ENCODE results near the gene ARL15.

Gene ARL15

GRCh38 chr5:54117957-54118356, 192.4 kb downstream of the ARL15 start:
- in situ Hi-C loops (cut with HindIII; ENCODE audit: low pct_ligation_motif_present, low sequenced_read_pairs): no loop called here
- no peak overlapping the region for H3K27ac ChIP-seq

GRCh38 chr5:54115735-54116403, 194.5 kb downstream of the ARL15 start:
- Histone ChIP-seq H3K27me3 (replicated peaks) (no peaks in the 10 kb centered on the region), H3K27ac (no peak overlapping the region), H3K36me3 (replicated peaks) (no peaks in the 10 kb centered on the region), H3K4me3 (ENCODE audit: low read depth, low read length) (no peak overlapping the region)
- no peak for DNase-seq
- no peak for TF ChIP-seq CTCF (IDR thresholded peaks at IDR 0.05; ENCODE audit: low read depth, low read length, missing control alignments)
- in situ Hi-C loops (cut with HindIII; ENCODE audit: low pct_ligation_motif_present, low sequenced_read_pairs): no loop called here

More at GRCh38 chr5:54117957-54118356, 192.4 kb downstream of the ARL15 start:
- H3K36me3 ChIP-seq (replicated peaks): no peaks in the 10 kb centered on the region
- no peak for DNase-seq
- no peak for TF ChIP-seq CTCF (IDR thresholded peaks at IDR 0.05; ENCODE audit: low read depth, low read length, missing control alignments)
- no peaks in the 10 kb centered on the region for H3K27me3 ChIP-seq (replicated peaks)
- no peak overlapping the region for H3K4me3 ChIP-seq (ENCODE audit: low read depth, low read length)

GRCh38 chr5:54113060-54113459, 197.3 kb downstream of the ARL15 start:
- H3K27ac ChIP-seq: no peak overlapping the region
- no peak for TF ChIP-seq CTCF (IDR thresholded peaks at IDR 0.05; ENCODE audit: low read depth, low read length, missing control alignments)
- no peaks in the 10 kb centered on the region for H3K27me3 ChIP-seq (replicated peaks)
- H3K4me3 ChIP-seq (ENCODE audit: low read depth, low read length): no peak overlapping the region
- in situ Hi-C loops (cut with HindIII; ENCODE audit: low pct_ligation_motif_present, low sequenced_read_pairs): no loop called here
- DNase-seq: no peak
- H3K36me3 ChIP-seq (replicated peaks): no peaks in the 10 kb centered on the region

- H3K27ac ChIP-seq: no peak overlapping the region
- TF ChIP-seq CTCF (IDR thresholded peaks at IDR 0.05; ENCODE audit: low read depth, low read length, missing control alignments): no peak
Observed at GRCh38 chr5:54109626-54110330, 200.6 kb downstream of the ARL15 start.

DNA sequence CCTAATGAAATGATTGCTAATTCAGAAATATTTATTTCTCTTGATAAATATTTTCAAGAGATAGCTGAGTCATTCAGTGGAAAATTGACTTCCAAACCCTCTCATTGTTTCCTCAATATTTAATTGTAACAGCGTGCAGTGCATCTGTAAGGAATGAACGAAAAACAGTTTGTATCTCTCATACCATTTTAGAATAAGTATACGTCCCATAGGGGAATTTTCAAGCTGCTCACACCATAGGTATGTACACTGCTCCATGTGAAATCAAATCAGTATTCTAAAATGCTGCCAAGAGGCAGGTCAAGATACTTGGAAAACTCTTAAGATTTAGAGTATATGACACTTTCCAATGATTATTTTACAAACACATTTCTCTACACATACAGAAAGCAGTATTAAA, 202.2 kb downstream of the ARL15 start:
- no peaks in the 10 kb centered on the region for H3K36me3 ChIP-seq (replicated peaks)
- TF ChIP-seq CTCF (IDR thresholded peaks at IDR 0.05; ENCODE audit: low read depth, low read length, missing control alignments): no peak
- no peaks in the 10 kb centered on the region for H3K27me3 ChIP-seq (replicated peaks)
- H3K4me3 ChIP-seq (ENCODE audit: low read depth, low read length): no peak overlapping the region
- no peak overlapping the region for H3K27ac ChIP-seq
- DNase-seq: no peak
- in situ Hi-C loops (cut with HindIII; ENCODE audit: low pct_ligation_motif_present, low sequenced_read_pairs): no loop called here

More at GRCh38 chr5:54109626-54110330, 200.6 kb downstream of the ARL15 start:
- DNase-seq: no peak
- in situ Hi-C loops (cut with HindIII; ENCODE audit: low pct_ligation_motif_present, low sequenced_read_pairs): no loop called here
- H3K36me3 ChIP-seq (replicated peaks): no peaks in the 10 kb centered on the region
- no peak overlapping the region for H3K4me3 ChIP-seq (ENCODE audit: low read depth, low read length)
- H3K27me3 ChIP-seq (replicated peaks): no peaks in the 10 kb centered on the region

Data from brain microvascular endothelial cell (primary cell).